Activated naive CD4-positive, alpha-beta T cell treated with anti-CD3 and anti-CD28 coated beads for 36 hours (primary cell): ENCODE measurements around the gene PICK1. TPM values are rescaled to one million over a fixed set of nuclear protein-coding genes. Genes with fewer than 3 reads are reported as not detected.

Source experiments
- CTCF ChIA-PET: fragments of 350-600 bp; sonication (Branson Sonifier 250); formaldehyde crosslinking; loops from one replicate; lab custom pipeline; 2021; ENCODE audit warnings: antibody characterized with exemption; lab: Charles Lee
- DNase-seq: peaks from one replicate; pipeline ENCODE4 v3.0.0-alpha.2; 2020
- H3K27ac Mint-ChIP-seq: one replicate; pipeline ENCODE4 v1.8.0; 2021; ENCODE audit warnings: mild to moderate bottlenecking, mixed read lengths
- H3K27me3 Mint-ChIP-seq: one replicate; pipeline ENCODE4 v1.8.0; 2021; ENCODE audit warnings: low read depth, mixed read lengths
- H3K36me3 Mint-ChIP-seq: one replicate; pipeline ENCODE4 v1.8.0; 2021; ENCODE audit warnings: low read depth, mixed read lengths
- H3K4me1 Mint-ChIP-seq: one replicate; pipeline ENCODE4 v1.8.0; 2021; ENCODE audit warnings: low read depth, mixed read lengths
- H3K4me3 Mint-ChIP-seq: one replicate; pipeline ENCODE4 v1.8.0; 2021; ENCODE audit warnings: mild to moderate bottlenecking, moderate library complexity, mixed read lengths
- H3K9me3 Mint-ChIP-seq: one replicate; pipeline ENCODE4 v1.8.0; 2021; ENCODE audit warnings: mixed read lengths
- intact Hi-C: fragments of 100-400 bp; cut with micrococcal nuclease; formaldehyde crosslinking; loops from one replicate; pipeline ENCODE4 v1.15.1; 2023
- total RNA-seq, 2 experiments: library from RNA; stranded (reverse); gene quantifications; one replicate each; pipeline ENCODE4 v1.2.3, GENCODE V29; 2021

The PICK1 gene
- total RNA-seq, 2 experiments from 2014 or later = 17.9 to 22.1 TPM

DNA sequence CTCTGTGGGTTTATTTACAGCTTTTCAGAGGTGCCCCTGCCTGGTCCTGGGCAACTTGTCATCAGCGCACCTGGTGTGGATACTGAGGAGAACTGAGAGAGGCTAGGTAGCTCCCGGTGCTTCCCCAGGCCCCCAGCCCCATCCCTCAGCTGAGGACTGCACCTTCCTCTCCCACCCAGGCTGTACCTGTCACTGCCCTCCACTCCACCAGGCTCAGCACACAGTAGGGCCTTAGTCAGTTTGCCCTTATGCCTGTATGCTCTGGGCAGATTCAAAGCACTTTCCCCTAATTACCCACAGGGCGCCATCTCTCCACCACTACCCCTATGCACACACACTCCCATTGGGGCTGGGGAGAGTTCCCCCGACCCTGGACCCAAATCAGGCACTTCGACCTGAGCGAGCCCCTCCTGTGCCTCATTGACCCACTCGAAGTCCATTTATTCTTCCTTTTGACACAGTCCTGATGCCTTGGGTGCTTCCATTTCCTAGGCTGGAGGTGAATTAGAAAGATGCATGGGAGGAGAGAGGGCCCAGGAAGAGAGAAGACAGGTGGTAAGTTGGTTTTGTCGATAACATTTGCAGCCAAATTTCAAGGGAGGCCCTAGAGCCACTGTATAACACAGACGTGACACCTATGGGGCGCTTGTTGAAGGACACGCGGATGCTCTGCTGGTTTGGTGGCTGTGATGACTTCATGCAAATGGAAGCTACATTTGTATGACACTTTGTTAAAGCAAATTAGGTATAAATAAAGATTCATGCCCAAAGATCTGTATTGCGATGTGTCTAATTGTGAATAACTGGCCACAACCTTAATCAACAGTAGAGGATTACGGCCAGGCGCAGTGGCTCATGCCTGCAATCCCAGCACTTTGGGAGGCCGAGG is 13.8 kb upstream of the PICK1 start:
- intact Hi-C loops = no loop called here
- Mint-ChIP-seq H3K4me1 (no peaks in the 10 kb centered on the region), H3K36me3 (no peaks in the 10 kb centered on the region), H3K27me3 (no peaks in the 10 kb centered on the region), H3K9me3 (no peaks in the 10 kb centered on the region), H3K27ac (no peak overlapping the region), H3K4me3 (no peak overlapping the region)
- no peak for DNase-seq
- CTCF ChIA-PET = interaction anchor here (1.9 kb wide), 1 partner anchor 9 kb away, joined by 6 read pairs; no protein-coding TSS in a partner anchor

DNA sequence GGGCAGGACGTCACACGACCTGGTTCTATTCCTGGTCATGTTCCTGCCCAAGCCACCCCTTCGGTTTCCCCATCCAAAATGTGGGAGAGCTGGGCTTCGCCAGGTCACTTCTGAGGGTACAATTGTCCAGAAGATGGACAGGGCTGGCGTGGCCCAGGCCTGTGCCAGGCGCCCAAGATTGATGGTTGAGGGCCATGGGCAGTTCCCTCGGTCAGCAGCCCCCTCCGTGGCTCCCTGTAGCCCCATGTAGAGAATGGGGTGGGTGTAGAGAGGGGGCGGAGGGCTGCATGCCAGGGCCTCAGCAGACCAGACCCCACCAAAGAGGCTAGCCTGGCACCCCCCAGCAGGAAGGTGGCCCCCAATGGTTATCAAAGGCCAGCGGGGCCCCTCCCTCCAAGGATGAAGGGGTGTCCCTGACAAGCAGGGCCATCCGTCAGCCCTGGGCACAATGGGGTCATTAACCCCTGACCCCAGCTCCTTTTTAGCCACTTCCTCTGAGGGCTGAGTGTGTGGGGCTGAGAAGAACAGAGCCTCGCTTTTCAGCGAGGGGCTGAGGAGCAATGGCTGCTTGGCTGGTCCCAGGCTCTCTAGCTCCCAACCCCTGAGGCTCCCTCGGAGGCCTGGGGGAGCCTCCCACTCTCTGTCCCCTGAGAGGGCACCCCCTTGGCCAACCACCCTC is 11.0 kb upstream of the PICK1 start:
- intact Hi-C loops = no loop called here
- no peaks in the 10 kb centered on the region for H3K36me3 Mint-ChIP-seq
- no peak for DNase-seq
- H3K4me1 Mint-ChIP-seq = no peaks in the 10 kb centered on the region
- no peaks in the 10 kb centered on the region for H3K9me3 Mint-ChIP-seq
- no peak overlapping the region for H3K4me3 Mint-ChIP-seq
- CTCF ChIA-PET = interaction anchor here (2.1 kb wide), 1 partner anchor 10 kb away, joined by 4 read pairs; no protein-coding TSS in a partner anchor
- H3K27me3 Mint-ChIP-seq = no peaks in the 10 kb centered on the region
- H3K27ac Mint-ChIP-seq = no peak overlapping the region

DNA sequence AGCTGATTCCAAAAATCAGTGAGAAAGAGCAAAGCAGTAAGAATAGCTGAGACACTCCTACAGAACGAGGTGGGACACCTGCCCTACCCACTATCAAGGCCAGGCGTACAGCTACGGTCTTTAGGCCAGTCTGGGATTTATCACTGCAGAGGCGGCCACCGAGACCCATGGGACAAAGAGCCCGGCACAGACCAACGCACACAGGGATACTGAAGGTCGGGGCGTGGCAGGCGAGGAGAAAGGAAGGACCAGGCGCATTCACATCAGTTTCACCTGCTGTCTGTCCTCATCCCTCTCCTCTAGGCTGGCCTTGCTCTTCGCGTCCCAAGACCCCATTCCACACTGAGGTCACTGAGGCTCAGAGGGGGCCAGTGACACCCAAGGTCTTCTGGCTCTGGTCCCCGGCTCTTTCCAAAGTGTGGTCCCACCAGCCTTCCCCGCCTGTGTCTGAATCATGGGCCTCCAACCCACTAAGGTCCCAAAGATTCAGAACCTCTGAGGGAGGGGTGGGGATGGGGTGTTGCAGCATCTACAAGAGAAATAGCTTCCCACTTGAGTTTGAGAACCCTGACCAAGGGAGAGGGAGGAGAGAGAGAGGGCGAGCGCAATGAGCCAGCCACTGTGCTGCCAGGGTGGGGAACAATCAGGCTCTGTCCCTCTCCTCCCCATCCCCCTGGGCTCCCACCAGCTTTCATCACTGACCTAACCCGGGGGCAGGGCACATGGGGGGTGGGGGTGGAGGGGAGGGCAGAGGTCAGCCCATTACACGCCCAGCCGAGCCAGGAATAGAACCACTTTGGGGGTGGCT is 7.2 kb upstream of the PICK1 start:
- H3K4me3 Mint-ChIP-seq = no peak overlapping the region
- peaks cover 1% of the 10 kb centered on the region for H3K4me1 Mint-ChIP-seq
- intact Hi-C loops = no loop called here
- no peaks in the 10 kb centered on the region for H3K9me3 Mint-ChIP-seq
- DNase-seq = no peak
- H3K27ac Mint-ChIP-seq = no peak overlapping the region
- CTCF ChIA-PET = no interaction called here
- H3K36me3 Mint-ChIP-seq = no peaks in the 10 kb centered on the region
- no peaks in the 10 kb centered on the region for H3K27me3 Mint-ChIP-seq

DNA sequence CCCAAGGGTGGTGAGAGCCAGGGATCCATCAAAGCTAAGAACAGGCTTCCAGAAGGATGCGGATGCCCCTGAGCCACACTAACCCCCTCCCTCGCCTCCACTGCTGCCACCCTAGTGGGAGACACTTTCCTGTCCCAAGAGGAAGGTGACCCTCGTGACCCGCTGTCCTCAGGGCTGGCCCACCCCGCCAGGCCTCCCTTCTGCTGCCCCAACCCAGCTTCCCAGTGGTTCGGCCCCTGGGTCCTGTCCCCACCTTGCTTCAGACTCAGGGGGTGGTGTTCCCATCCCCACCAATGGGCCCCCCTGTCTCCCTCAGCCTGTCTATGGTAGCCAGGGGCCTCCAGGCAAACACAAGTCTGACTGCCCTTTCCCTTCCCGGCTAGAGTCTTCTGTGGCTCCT is 6.5 kb upstream of the PICK1 start:
- intact Hi-C loops = no loop called here
- Mint-ChIP-seq H3K27ac (no peak overlapping the region), H3K9me3 (no peaks in the 10 kb centered on the region), H3K36me3 (no peaks in the 10 kb centered on the region), H3K4me1 (peaks cover 1% of the 10 kb centered on the region), H3K4me3 (no peak overlapping the region), H3K27me3 (no peaks in the 10 kb centered on the region)
- CTCF ChIA-PET = no interaction called here
- no peak for DNase-seq

DNA sequence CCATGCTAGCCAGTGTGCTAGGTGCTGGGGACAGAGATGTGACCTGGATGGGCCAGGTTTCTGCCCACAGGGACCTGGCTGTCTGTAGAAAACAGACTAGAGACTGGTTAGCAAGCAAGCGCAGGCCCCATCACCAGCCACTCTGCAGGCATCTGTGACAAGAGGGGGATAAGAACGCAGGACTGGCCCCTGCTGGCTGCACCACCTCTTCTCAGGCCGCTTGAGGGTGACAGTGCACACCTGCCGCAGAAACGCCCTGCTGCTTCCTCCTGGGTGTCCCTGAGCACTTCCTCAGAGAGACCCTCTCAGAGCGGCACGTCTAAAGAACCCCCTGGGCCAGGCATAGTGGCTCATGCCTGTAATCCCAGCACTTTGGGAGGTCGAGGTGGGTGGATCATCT is 5.9 kb upstream of the PICK1 start:
- peaks cover 1% of the 10 kb centered on the region for H3K4me1 Mint-ChIP-seq
- intact Hi-C loops = no loop called here
- H3K27me3 Mint-ChIP-seq = no peaks in the 10 kb centered on the region
- H3K27ac Mint-ChIP-seq = no peak overlapping the region
- H3K9me3 Mint-ChIP-seq = no peaks in the 10 kb centered on the region
- no peak overlapping the region for H3K4me3 Mint-ChIP-seq
- CTCF ChIA-PET = interaction anchor here (1.1 to 1.9 kb wide), 16 partner anchors 8 to 520 kb away, joined by 3 to 11 read pairs (median 4); partner anchors contain the start of gene DMC1
- DNase-seq = no peak
- H3K36me3 Mint-ChIP-seq = no peaks in the 10 kb centered on the region

DNA sequence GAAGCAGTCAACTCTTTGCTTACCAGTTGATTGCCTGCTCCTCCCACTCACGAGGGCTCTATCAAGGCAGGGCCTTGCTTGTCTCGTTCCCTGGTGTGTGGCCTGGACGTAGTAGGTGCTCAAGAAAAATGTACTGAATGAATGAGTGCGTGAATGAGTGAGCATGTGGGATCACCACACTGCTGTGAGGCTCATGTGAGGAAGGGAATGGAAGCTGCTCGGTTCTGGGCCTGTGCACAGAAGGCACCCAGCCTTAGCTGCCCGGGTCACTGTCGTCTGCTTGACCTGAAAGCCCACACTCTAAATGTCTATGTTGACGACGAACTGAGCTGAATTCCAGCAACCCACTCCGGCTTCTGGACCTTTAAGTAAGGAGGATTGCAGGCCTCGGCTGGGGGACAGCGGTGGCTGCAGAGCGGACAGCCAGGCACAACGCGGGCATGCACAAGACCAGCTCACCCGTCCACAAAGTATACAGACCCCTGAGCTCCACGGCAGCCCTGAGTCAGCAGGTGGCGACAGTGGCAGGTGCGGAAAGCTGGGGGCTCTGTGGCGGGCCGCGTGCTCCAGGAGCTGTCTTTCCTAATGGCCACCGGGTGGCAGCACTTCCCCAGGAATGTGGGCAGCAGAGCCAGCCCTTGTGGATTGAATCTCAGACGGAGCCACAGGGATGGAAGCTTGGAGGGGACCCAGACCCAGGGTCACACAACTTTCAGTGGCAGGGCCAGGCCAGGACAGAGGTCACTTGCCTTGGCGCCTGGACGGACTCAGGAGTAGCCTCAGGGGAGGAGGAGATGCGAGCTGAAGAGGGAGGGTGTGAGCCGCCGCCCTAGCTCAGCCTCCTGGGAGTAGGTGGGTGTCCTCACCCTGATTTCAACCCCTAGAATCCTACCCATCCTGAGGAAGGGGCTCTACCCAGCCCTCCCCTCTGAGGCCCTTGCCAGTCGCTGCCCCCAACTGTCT is 5.0 kb upstream of the PICK1 start:
- CTCF ChIA-PET = interaction anchor here (0.5 to 2.5 kb wide), 50 partner anchors 8 to 921 kb away, joined by 3 to 12 read pairs (median 4); partner anchors contain the start of genes DMC1 and TOMM22
- Mint-ChIP-seq H3K4me1 (peaks cover 7% of the 10 kb centered on the region), H3K27me3 (no peaks in the 10 kb centered on the region), H3K4me3 (no peak overlapping the region), H3K27ac (no peak overlapping the region), H3K36me3 (no peaks in the 10 kb centered on the region), H3K9me3 (no peaks in the 10 kb centered on the region)
- intact Hi-C loops = loop anchor here (1.0 kb wide), 3 partner anchors 178 to 520 kb away; no protein-coding TSS in a partner anchor
- peak; percentile 83 for DNase-seq

DNA sequence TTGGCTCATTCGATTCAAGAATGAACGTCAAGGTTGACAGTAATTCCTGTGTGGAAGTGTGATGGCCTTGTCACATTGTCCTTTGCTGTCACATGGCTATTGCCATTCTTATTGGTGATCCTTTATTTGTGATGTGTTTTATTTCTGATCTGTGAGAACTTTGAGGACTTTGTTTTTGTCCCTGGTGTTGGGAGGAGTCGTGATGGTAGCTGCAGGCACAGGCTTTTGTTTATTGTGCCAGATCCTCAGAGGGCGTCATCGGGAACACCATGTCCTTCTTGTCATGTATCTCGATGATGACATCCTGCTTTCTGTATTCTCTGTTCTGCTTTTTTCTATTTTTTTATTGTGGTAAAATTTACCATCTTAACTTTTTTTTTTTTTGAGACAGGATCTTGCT is 5.6 kb downstream of the PICK1 start:
- intact Hi-C loops = no loop called here
- H3K27ac Mint-ChIP-seq = no peak overlapping the region
- CTCF ChIA-PET = interaction anchor here (1.2 kb wide), 1 partner anchor 10 kb away, joined by 4 read pairs; no protein-coding TSS in a partner anchor
- peaks cover 23% of the 10 kb centered on the region for H3K36me3 Mint-ChIP-seq
- H3K9me3 Mint-ChIP-seq = no peaks in the 10 kb centered on the region
- DNase-seq = no peak
- no peaks in the 10 kb centered on the region for H3K27me3 Mint-ChIP-seq
- peaks cover 5% of the 10 kb centered on the region for H3K4me1 Mint-ChIP-seq
- H3K4me3 Mint-ChIP-seq = no peak overlapping the region

DNA sequence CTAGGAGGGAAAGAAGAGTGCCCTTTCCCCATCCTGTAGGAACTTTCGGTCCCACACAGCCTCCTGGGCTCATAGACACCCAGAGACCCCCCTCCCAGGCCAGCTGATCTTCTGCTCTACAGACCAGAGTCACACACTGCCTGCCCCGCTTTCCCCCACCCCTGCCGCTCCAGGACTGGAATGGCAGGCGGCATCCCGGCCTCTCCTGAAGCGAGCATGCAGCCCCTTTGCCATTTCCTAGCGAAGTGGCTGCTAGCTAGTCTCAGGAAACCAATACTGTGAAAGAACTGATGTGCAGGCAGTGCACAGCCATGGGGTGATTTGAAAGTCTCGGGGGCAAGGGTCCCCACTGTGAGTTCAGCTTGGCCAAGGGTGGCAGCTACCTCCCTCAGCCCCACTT is 8.3 kb downstream of the PICK1 start:
- H3K36me3 Mint-ChIP-seq = peaks cover 26% of the 10 kb centered on the region
- CTCF ChIA-PET = interaction anchor here (1.0 kb wide), 1 partner anchor 13 kb away, joined by 9 read pairs; no protein-coding TSS in a partner anchor
- no peaks in the 10 kb centered on the region for H3K27me3 Mint-ChIP-seq
- DNase-seq = no peak
- H3K9me3 Mint-ChIP-seq = no peaks in the 10 kb centered on the region
- H3K4me3 Mint-ChIP-seq = no peak overlapping the region
- no peak overlapping the region for H3K27ac Mint-ChIP-seq
- no peaks in the 10 kb centered on the region for H3K4me1 Mint-ChIP-seq
- intact Hi-C loops = no loop called here

DNA sequence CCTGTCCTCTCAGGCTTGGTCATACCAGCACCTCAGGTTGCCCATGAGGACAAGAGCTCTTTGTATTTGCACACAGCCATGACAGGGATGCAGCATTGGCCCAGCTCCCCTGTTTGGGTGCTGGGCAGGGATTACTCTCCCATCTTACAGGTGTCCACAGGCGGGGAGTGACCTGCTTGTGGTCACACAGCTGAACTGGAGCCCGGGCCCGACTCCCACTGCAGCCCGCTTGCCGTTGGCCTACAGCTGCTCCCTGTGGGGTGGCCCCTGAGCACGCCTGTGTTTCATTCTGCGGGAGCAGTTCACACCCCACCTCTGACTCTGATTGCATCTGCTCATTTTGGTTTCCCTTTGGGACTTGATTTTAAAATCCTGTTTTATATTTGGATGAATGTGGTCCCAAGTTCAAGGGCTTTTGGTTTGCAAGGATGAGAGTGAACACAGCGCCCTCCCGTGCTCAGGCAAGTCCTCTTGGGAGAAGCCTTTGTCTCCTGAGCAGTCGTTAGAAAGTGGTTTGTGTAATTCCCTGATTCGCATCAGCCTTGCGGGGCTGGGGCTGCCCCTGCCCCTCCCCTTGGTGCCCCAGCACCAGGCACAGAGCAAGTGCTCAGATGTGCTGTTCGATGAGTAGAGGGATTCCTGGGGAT is 9.3 kb downstream of the PICK1 start:
- DNase-seq = no peak
- Mint-ChIP-seq H3K36me3 (peaks cover 26% of the 10 kb centered on the region), H3K4me1 (no peaks in the 10 kb centered on the region), H3K27ac (no peak overlapping the region), H3K9me3 (no peaks in the 10 kb centered on the region), H3K4me3 (no peak overlapping the region), H3K27me3 (no peaks in the 10 kb centered on the region)
- intact Hi-C loops = no loop called here
- CTCF ChIA-PET = interaction anchor here (1.0 kb wide), 1 partner anchor 14 kb away, joined by 9 read pairs; no protein-coding TSS in a partner anchor

DNA sequence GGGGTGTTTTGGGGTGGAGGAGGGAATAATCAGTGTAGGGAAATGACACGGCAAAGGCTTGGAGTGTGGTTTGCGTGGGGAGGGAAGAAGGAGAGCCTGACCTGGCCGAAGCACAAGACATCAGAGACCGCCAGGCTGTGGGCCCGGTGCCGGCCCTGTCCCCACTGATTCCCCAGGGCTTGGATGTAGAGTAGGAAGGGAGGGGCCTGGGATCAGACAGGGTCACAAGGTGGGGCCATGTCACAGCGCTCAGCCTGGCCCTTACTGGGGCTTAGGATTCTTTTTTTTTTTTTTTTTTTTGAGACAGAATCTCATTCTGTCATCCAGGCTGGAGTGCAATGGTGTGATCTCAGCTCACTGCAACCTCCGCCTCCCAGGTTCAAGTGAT is 9.8 kb downstream of the PICK1 start:
- no peak overlapping the region for H3K27ac Mint-ChIP-seq
- no peaks in the 10 kb centered on the region for H3K4me1 Mint-ChIP-seq
- H3K27me3 Mint-ChIP-seq = no peaks in the 10 kb centered on the region
- no peak overlapping the region for H3K4me3 Mint-ChIP-seq
- CTCF ChIA-PET = no interaction called here
- intact Hi-C loops = no loop called here
- no peak for DNase-seq
- H3K36me3 Mint-ChIP-seq = peaks cover 23% of the 10 kb centered on the region
- H3K9me3 Mint-ChIP-seq = no peaks in the 10 kb centered on the region
